HEK293 (cell line): ENCODE data around the gene PDSS2.

ENCODE experiments used
- BCL11B ChIP-seq: fragments of 450-650 bp; formaldehyde crosslinking; IDR thresholded peaks from 2 replicates; pipeline ENCODE4 v1.5.1; 2016; ENCODE audit warnings: low read depth, missing biosample characterization, missing genetic modification characterization
- FEZF1 ChIP-seq: fragments of 450-650 bp; formaldehyde crosslinking; IDR thresholded peaks from 2 replicates; pipeline ENCODE4 v1.5.1; 2016; ENCODE audit warnings: missing biosample characterization, missing genetic modification characterization
- GLI2 ChIP-seq: fragments of 450-650 bp; formaldehyde crosslinking; IDR thresholded peaks from 2 replicates; pipeline ENCODE4; 2017; ENCODE audit warnings: missing biosample characterization, missing genetic modification characterization, low read depth, borderline replicate concordance
- KLF16 ChIP-seq: fragments of 450-650 bp; formaldehyde crosslinking; IDR thresholded peaks from 2 replicates; pipeline ENCODE4 v1.5.1; 2017; ENCODE audit warnings: missing biosample characterization, missing genetic modification characterization
- KLF7 ChIP-seq: fragments of 450-650 bp; formaldehyde crosslinking; IDR thresholded peaks from 2 replicates; pipeline ENCODE4 v1.5.1; 2016; ENCODE audit warnings: missing biosample characterization, missing genetic modification characterization, borderline replicate concordance
- MYNN ChIP-seq: fragments of 450-650 bp; formaldehyde crosslinking; IDR thresholded peaks from 2 replicates; pipeline ENCODE4 v1.5.1; 2016; ENCODE audit warnings: missing biosample characterization, missing genetic modification characterization, borderline replicate concordance
- OVOL3 ChIP-seq: fragments of 450-650 bp; formaldehyde crosslinking; IDR thresholded peaks from 2 replicates; pipeline ENCODE4 v1.5.1; 2016; ENCODE audit warnings: missing biosample characterization, missing genetic modification characterization
- SCRT1 ChIP-seq: fragments of 450-650 bp; formaldehyde crosslinking; IDR thresholded peaks from 2 replicates; pipeline ENCODE4 v1.5.1; 2016; ENCODE audit warnings: missing biosample characterization, missing genetic modification characterization, borderline replicate concordance
- ZNF140 ChIP-seq: fragments of 450-650 bp; formaldehyde crosslinking; IDR thresholded peaks from 2 replicates; pipeline ENCODE4 v1.5.1; 2016; ENCODE audit warnings: missing biosample characterization, missing genetic modification characterization
- ZNF155 ChIP-seq: fragments of 450-650 bp; formaldehyde crosslinking; IDR thresholded peaks from 2 replicates; pipeline ENCODE4 v1.5.1; 2016; ENCODE audit warnings: missing biosample characterization, missing genetic modification characterization
- ZNF169 ChIP-seq: fragments of 450-650 bp; formaldehyde crosslinking; IDR thresholded peaks from 2 replicates; pipeline ENCODE4 v1.5.1; 2016; ENCODE audit warnings: missing biosample characterization, missing genetic modification characterization
- ZNF184 ChIP-seq: fragments of 450-650 bp; IDR thresholded peaks from 2 replicates; pipeline ENCODE4 v1.5.1; 2018; ENCODE audit warnings: missing biosample characterization, mild to moderate bottlenecking, missing genetic modification characterization
- ZNF19 ChIP-seq: fragments of 450-650 bp; formaldehyde crosslinking; IDR thresholded peaks from 2 replicates; pipeline ENCODE4; 2016; ENCODE audit warnings: missing biosample characterization, missing genetic modification characterization, low read depth
- ZNF23 ChIP-seq: fragments of 450-650 bp; formaldehyde crosslinking; IDR thresholded peaks from 2 replicates; pipeline ENCODE4 v1.5.1; 2016; ENCODE audit warnings: missing biosample characterization, missing genetic modification characterization, borderline replicate concordance
- ZNF266 ChIP-seq: fragments of 450-650 bp; formaldehyde crosslinking; IDR thresholded peaks from 2 replicates; pipeline ENCODE4 v1.5.1; 2016; ENCODE audit warnings: missing biosample characterization, missing genetic modification characterization, low read depth
- ZNF311 ChIP-seq: fragments of 450-650 bp; formaldehyde crosslinking; IDR thresholded peaks from 2 replicates; pipeline ENCODE4 v1.5.1; 2017; ENCODE audit warnings: missing biosample characterization, missing genetic modification characterization, borderline replicate concordance
- ZNF366 ChIP-seq: fragments of 450-650 bp; formaldehyde crosslinking; conservative IDR thresholded peaks from 2 replicates; pipeline ENCODE4 v1.5.1; 2016; ENCODE audit warnings: missing biosample characterization, missing genetic modification characterization
- ZNF394 ChIP-seq: fragments of 450-650 bp; formaldehyde crosslinking; IDR thresholded peaks from 2 replicates; pipeline ENCODE4 v1.5.1; 2016; ENCODE audit warnings: missing biosample characterization, missing genetic modification characterization, mild to moderate bottlenecking, moderate library complexity, borderline replicate concordance
- ZNF514 ChIP-seq: fragments of 450-650 bp; formaldehyde crosslinking; IDR thresholded peaks from 2 replicates; pipeline ENCODE4 v1.5.1; 2016; ENCODE audit warnings: missing biosample characterization, missing genetic modification characterization
- ZNF548 ChIP-seq: fragments of 450-650 bp; formaldehyde crosslinking; IDR thresholded peaks from 2 replicates; pipeline ENCODE4 v1.5.1; 2016; ENCODE audit warnings: missing biosample characterization, missing genetic modification characterization
- ZNF555 ChIP-seq: fragments of 450-650 bp; formaldehyde crosslinking; conservative IDR thresholded peaks from 2 replicates; pipeline ENCODE4 v1.5.1; 2017; ENCODE audit warnings: missing biosample characterization, mild to moderate bottlenecking, missing genetic modification characterization, inconsistent platforms
- ZNF623 ChIP-seq: fragments of 450-650 bp; formaldehyde crosslinking; IDR thresholded peaks from 2 replicates; pipeline ENCODE4 v1.5.1; 2016; ENCODE audit warnings: missing biosample characterization, missing genetic modification characterization
- ZNF660 ChIP-seq: fragments of 450-650 bp; IDR thresholded peaks from 2 replicates; pipeline ENCODE4 v1.5.1; 2018; ENCODE audit warnings: missing biosample characterization, mild to moderate bottlenecking, missing genetic modification characterization
- ZNF830 ChIP-seq: fragments of 450-650 bp; IDR thresholded peaks from 2 replicates; pipeline ENCODE4 v1.5.0; 2018; ENCODE audit warnings: missing biosample characterization, missing genetic modification characterization, low read depth, mild to moderate bottlenecking, moderate library complexity
- ZNF843 ChIP-seq: fragments of 450-650 bp; formaldehyde crosslinking; IDR thresholded peaks from 2 replicates; pipeline ENCODE4 v1.5.1; 2016; ENCODE audit warnings: missing biosample characterization, missing genetic modification characterization
- ZSCAN16 ChIP-seq: fragments of 450-650 bp; formaldehyde crosslinking; IDR thresholded peaks from 2 replicates; pipeline ENCODE4 v1.5.1; 2016; ENCODE audit warnings: missing biosample characterization, missing genetic modification characterization
- ZSCAN30 ChIP-seq: fragments of 450-650 bp; IDR thresholded peaks from 2 replicates; pipeline ENCODE4 v1.5.1; 2018; ENCODE audit warnings: missing biosample characterization, mild to moderate bottlenecking, missing genetic modification characterization, moderate library complexity
- TF ChIP-seq, protein P1 (sequence below): fragments of 450-650 bp; formaldehyde crosslinking; IDR thresholded peaks from 2 replicates; pipeline ENCODE4 v1.5.1; 2016; ENCODE audit warnings: missing biosample characterization, missing genetic modification characterization
- TF ChIP-seq, protein P2 (sequence below): fragments of 450-650 bp; formaldehyde crosslinking; optimal IDR thresholded peaks from 2 replicates; pipeline ENCODE3; 2016; ENCODE audit warnings: missing biosample characterization, mild to moderate bottlenecking, missing genetic modification characterization
- TF ChIP-seq, protein P3 (sequence below): fragments of 450-650 bp; formaldehyde crosslinking; IDR thresholded peaks from 2 replicates; pipeline ENCODE4 v1.5.1; 2017; ENCODE audit warnings: missing biosample characterization, missing genetic modification characterization
- TF ChIP-seq, protein P4 (sequence below): fragments of 450-650 bp; formaldehyde crosslinking; IDR thresholded peaks from 2 replicates; pipeline ENCODE4 v1.5.1; 2016; ENCODE audit warnings: missing biosample characterization, missing genetic modification characterization
- TF ChIP-seq, protein P5 (sequence below): fragments of 450-650 bp; formaldehyde crosslinking; IDR thresholded peaks from 2 replicates; pipeline ENCODE4 v1.5.1; 2016; ENCODE audit warnings: missing biosample characterization, missing genetic modification characterization

PDSS2 gene

DNA sequence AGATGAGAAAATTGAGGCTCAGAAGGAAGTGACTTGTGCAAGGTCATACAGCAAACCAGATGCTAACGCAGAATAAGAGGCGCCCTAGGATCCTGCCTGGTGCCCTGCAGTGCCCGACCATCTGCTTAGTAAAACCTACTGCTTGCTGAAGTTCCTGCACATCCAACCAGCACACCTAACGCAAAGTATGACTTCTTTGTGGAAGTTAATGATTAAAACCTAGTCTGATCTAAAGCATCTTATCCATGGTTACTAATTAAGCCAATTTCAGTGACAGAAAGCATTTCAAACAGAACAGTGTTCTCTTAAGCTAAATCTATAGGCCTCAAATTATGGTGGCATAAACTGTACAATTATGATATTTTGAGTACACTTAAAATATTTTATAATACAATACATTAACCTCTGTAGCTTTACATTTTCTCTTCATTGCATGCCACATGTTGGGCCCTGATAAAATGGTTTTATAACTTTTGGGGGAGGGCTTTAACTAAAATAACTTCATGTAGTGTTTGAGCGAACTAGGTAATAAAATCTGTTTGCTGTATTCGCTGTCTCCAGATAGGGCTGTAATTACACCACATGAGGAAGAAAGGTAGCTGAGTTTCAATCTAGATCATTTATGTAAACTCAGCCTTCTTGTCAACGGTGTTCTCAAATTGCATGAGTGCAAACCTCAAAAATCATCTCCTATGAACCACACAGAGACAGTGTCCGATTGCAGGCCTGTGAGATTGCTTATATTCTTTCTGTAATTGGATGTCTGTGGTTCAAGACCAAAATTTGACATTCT lies 306.5 kb downstream of the PDSS2 start (continued):
- TF ChIP-seq, protein P1, sequence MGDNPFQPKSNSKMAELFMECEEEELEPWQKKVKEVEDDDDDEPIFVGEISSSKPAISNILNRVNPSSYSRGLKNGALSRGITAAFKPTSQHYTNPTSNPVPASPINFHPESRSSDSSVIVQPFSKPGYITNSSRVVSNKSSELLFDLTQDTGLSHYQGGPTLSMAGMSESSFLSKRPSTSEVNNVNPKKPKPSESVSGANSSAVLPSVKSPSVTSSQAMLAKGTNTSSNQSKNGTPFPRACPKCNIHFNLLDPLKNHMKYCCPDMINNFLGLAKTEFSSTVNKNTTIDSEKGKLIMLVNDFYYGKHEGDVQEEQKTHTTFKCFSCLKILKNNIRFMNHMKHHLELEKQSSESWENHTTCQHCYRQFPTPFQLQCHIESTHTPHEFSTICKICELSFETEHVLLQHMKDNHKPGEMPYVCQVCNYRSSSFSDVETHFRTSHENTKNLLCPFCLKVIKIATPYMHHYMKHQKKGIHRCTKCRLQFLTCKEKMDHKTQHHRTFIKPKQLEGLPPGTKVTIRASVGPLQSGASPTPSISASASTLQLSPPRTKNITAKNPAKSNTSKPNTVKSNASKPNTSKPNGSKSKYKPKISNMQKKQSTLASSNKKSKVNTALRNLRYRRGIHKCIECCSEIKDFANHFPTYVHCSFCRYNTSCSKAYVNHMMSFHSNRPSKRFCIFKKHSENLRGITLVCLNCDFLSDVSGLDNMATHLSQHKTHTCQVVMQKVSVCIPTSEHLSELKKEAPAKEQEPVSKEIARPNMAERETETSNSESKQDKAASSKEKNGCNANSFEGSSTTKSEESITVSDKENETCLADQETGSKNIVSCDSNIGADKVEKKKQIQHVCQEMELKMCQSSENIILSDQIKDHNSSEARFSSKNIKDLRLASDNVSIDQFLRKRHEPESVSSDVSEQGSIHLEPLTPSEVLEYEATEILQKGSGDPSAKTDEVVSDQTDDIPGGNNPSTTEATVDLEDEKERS (tag by site-specific recombination) = no peak
- no peak for TF ChIP-seq ZNF555 (tag by site-specific recombination)
- peak; percentile 62; the same call in 1 of the 2 replicates for TF ChIP-seq OVOL3 (tag by site-specific recombination)
- no peak for TF ChIP-seq BCL11B (tag by site-specific recombination)
- TF ChIP-seq ZNF169 (tag by site-specific recombination) = no peak
- no peak for TF ChIP-seq KLF7 (tag by site-specific recombination)
- no peak for TF ChIP-seq ZNF623 (tag by site-specific recombination)
- no peak for TF ChIP-seq KLF16 (tag by site-specific recombination)
- TF ChIP-seq, protein P2, sequence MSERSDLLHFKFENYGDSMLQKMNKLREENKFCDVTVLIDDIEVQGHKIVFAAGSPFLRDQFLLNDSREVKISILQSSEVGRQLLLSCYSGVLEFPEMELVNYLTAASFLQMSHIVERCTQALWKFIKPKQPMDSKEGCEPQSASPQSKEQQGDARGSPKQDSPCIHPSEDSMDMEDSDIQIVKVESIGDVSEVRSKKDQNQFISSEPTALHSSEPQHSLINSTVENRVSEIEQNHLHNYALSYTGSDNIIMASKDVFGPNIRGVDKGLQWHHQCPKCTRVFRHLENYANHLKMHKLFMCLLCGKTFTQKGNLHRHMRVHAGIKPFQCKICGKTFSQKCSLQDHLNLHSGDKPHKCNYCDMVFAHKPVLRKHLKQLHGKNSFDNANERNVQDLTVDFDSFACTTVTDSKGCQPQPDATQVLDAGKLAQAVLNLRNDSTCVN (tag by site-specific recombination) = no peak
- TF ChIP-seq ZNF155 (tag by site-specific recombination) = no peak
- no peak for TF ChIP-seq ZSCAN16
- peak; percentile 66; the same call in 1 of the 2 replicates for TF ChIP-seq FEZF1 (tag by site-specific recombination)
- no peak for TF ChIP-seq ZNF311
- TF ChIP-seq ZNF19 (tag by site-specific recombination) = no peak
- no peak for TF ChIP-seq ZNF394 (tag by site-specific recombination)
- TF ChIP-seq, protein P3, sequence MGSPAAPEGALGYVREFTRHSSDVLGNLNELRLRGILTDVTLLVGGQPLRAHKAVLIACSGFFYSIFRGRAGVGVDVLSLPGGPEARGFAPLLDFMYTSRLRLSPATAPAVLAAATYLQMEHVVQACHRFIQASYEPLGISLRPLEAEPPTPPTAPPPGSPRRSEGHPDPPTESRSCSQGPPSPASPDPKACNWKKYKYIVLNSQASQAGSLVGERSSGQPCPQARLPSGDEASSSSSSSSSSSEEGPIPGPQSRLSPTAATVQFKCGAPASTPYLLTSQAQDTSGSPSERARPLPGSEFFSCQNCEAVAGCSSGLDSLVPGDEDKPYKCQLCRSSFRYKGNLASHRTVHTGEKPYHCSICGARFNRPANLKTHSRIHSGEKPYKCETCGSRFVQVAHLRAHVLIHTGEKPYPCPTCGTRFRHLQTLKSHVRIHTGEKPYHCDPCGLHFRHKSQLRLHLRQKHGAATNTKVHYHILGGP (tag by site-specific recombination) = no peak
- TF ChIP-seq ZNF843 = peak; percentile 71
- no peak for TF ChIP-seq GLI2 (tag by site-specific recombination)
- no peak for TF ChIP-seq ZNF366 (tag by site-specific recombination)
- no peak for TF ChIP-seq ZNF184 (tag by site-specific recombination)
- TF ChIP-seq, protein P4, sequence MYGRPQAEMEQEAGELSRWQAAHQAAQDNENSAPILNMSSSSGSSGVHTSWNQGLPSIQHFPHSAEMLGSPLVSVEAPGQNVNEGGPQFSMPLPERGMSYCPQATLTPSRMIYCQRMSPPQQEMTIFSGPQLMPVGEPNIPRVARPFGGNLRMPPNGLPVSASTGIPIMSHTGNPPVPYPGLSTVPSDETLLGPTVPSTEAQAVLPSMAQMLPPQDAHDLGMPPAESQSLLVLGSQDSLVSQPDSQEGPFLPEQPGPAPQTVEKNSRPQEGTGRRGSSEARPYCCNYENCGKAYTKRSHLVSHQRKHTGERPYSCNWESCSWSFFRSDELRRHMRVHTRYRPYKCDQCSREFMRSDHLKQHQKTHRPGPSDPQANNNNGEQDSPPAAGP = no peak
- TF ChIP-seq ZNF548 (tag by site-specific recombination) = no peak
- TF ChIP-seq, protein P5, sequence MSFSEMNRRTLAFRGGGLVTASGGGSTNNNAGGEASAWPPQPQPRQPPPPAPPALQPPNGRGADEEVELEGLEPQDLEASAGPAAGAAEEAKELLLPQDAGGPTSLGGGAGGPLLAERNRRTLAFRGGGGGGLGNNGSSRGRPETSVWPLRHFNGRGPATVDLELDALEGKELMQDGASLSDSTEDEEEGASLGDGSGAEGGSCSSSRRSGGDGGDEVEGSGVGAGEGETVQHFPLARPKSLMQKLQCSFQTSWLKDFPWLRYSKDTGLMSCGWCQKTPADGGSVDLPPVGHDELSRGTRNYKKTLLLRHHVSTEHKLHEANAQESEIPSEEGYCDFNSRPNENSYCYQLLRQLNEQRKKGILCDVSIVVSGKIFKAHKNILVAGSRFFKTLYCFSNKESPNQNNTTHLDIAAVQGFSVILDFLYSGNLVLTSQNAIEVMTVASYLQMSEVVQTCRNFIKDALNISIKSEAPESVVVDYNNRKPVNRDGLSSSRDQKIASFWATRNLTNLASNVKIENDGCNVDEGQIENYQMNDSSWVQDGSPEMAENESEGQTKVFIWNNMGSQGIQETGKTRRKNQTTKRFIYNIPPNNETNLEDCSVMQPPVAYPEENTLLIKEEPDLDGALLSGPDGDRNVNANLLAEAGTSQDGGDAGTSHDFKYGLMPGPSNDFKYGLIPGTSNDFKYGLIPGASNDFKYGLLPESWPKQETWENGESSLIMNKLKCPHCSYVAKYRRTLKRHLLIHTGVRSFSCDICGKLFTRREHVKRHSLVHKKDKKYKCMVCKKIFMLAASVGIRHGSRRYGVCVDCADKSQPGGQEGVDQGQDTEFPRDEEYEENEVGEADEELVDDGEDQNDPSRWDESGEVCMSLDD (tag by site-specific recombination) = no peak
- 0 out of 2 replicates have a peak, but pooled peaks have one; percentile 20 for TF ChIP-seq SCRT1 (tag by site-specific recombination)
- TF ChIP-seq ZNF140 (tag by site-specific recombination) = no peak
- no peak for TF ChIP-seq ZNF266 (tag by site-specific recombination)
- TF ChIP-seq ZNF660 (tag by site-specific recombination) = no peak
- no peak for TF ChIP-seq ZNF830 (tag by site-specific recombination)
- TF ChIP-seq MYNN (tag by site-specific recombination) = no peak
- TF ChIP-seq ZNF23 = no peak
- TF ChIP-seq ZSCAN30 (tag by site-specific recombination) = no peak
- no peak for TF ChIP-seq ZNF514
